GM18519 (cell line): ENCODE measurements around the gene THRSP.
"Not testable (repeated sequence)": the region's sequence is repeated elsewhere in the genome, so short reads cannot be mapped to it uniquely, and the experiment has no call there.

Experiments
- ATAC-seq: cut with Tn5 transposase; IDR thresholded peaks from one replicate; pipeline ENCODE4 v1.9.1; 2021; ENCODE audit warnings: mild to moderate bottlenecking, moderate library complexity; ENCODE audit not compliant: unreplicated experiment, low FRiP score

The THRSP gene

GRCh38 chr11:78063440-78064181 is at the start of gene THRSP:
THRSP (plus strand) TSS chr11:78063861; CDS start chr11:78063882, 21 bp downstream.
- ATAC-seq: no peak

DNA sequence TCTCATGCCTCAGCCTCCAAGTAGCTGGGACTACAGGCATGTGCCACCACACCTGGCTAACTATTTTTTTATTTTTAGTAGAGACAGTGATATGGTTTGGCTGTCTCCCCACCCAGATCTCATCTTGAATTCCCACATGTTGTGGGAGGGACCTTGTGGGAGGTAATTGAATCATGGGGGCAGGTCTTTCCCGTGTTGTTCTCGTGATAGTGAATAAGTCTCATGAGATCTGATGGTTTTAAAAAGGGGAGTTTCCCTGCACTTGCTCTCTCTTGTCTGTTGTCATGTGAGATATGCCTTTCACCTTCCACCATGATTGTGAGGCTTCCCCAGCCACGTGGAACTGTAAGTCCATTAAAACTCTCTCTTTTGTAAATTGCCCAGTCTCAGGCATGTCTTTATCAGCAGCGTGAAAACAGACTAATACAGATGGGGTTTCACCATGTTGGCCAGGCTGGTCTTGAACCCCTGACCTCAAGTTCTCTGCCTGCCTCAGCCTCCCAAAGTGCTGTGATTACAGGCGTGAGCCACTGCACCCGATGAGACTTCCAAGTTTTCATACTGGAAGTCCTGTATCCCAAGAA is 48.6 kb upstream of the THRSP start:
- ATAC-seq: not testable (repeated sequence)

- ATAC-seq: no peak
Measured at GRCh38 chr11:78015878-78016277, 47.8 kb upstream of the THRSP start.

DNA sequence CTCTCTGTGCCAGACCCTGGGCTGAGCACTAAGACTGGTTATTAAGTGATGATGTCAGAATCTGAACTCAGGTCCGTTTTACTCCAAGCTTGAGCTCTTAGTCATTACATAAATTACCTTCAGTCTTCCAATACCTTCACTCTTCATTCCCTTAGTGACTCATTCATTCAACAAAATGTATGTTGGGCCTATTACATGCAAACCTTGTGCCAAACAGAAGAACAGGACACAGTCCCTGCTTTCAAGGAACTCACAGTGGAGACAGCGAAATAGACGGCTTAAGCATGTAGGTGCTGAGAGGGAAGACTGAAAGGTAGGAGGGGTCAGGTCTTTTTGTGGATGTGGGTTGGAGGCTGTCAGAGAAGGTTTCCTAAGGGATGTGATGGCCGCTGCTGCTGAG is 43.9 kb upstream of the THRSP start:
- ATAC-seq: no peak

GRCh38 chr11:78020246-78020645 is 43.4 kb upstream of the THRSP start:
- no peak for ATAC-seq

DNA sequence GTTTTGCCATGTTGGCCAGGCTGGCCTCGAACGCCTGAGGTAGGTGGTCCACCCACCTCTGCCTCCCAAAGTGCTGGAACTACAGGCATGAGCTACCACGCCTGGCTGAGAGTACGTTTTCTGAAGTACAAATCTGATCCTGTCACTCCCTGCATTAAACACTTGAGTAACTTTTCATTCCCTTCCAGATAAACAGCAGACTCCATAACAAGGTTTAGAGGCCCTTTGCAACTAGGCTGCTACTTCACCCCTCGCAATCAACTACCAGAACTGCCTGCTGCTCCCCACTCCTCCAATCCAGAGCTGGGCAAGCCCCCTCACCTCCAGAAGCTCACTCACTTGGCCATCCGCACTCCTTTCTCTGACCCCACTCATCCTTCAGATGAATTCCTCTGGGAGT is 42.0 kb upstream of the THRSP start:
- no peak for ATAC-seq

- no peak for ATAC-seq
Measured at GRCh38 chr11:78022397-78023396, 41.0 kb upstream of the THRSP start, which contains the start of gene KCTD14. KCTD14 (minus strand) TSS chr11:78023276; CDS start chr11:78023249, 27 bp downstream.

- no peak for ATAC-seq
Measured at GRCh38 chr11:78023426-78023825, 40.2 kb upstream of the THRSP start.

GRCh38 chr11:78025378-78025777 is 38.3 kb upstream of the THRSP start:
- no peak for ATAC-seq

- no peak for ATAC-seq
Measured at GRCh38 chr11:78027759-78028158, 35.9 kb upstream of the THRSP start.

- not testable (repeated sequence) for ATAC-seq
Measured at GRCh38 chr11:78028423-78028822, 35.2 kb upstream of the THRSP start.

DNA sequence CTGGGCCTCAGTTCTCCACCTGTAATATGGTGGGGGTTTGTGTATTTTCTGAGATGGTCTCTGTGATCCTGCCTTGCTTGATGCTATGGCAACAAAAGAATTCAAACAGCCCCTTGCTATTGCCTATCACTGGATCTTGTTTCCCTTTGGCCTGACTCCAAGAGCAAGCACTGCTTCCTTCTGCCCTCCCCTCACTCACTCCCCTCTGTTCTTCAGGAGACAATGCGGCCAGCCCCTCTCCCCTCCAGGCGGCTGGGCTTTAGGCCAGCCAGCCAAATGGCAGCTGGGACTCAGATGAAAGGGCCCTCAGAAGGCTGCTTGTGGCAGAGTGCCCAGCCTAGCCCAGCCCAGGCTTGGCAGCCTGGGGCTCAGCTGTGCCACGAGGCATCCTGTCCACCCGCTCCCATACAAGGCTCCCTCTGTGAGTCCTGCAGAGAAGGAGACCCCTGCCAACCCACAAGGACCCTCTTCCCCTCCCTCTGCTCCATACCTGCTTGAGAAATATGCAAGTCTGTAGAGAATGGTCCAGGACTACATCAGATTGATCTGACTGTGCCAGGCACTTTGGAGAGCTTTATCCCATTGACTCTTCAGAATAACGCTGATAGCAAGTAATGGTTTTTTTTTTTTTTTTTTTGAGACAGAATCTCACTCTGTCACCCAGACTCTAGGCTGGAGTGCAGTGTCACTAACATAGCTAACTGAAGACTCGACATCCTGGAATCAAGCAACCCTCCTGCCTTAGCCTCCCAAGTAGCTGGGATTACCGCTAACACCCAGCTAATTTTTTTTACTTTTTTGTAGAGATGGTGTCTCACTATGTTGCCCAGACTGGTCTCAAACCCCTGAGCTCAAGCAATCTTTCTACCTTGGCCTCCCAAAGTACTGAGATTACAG is 33.0 kb upstream of the THRSP start:
- no peak for ATAC-seq

- no peak for ATAC-seq
Measured at GRCh38 chr11:78031629-78032028, 32.0 kb upstream of the THRSP start.

GRCh38 chr11:78032090-78032489 is 31.6 kb upstream of the THRSP start:
- no peak for ATAC-seq

- no peak for ATAC-seq
Measured at GRCh38 chr11:78033040-78033439, 30.6 kb upstream of the THRSP start.

GRCh38 chr11:78034623-78035022 is 29.0 kb upstream of the THRSP start:
- ATAC-seq: no peak

- no peak for ATAC-seq
Measured at GRCh38 chr11:78036313-78036712, 27.3 kb upstream of the THRSP start.

DNA sequence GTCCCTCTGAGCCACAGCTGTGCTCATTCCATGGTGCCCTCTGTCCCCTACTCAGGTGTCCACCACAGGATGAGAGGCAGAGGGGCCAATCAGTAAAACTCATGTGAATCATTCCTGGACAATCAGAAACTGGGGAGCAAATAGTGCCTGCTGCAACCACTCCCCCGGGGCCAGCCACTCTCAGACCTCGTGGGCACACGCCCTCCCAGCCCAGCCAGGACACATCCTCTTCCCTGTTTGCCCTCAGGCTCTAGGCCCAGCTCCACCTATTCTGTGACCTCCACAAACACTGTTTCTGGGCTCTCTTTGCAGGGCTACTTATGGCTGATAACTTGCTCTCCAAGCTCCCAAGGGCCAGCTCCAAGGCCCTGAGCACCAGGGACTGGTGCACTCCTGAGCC is 26.6 kb upstream of the THRSP start:
- ATAC-seq: no peak

DNA sequence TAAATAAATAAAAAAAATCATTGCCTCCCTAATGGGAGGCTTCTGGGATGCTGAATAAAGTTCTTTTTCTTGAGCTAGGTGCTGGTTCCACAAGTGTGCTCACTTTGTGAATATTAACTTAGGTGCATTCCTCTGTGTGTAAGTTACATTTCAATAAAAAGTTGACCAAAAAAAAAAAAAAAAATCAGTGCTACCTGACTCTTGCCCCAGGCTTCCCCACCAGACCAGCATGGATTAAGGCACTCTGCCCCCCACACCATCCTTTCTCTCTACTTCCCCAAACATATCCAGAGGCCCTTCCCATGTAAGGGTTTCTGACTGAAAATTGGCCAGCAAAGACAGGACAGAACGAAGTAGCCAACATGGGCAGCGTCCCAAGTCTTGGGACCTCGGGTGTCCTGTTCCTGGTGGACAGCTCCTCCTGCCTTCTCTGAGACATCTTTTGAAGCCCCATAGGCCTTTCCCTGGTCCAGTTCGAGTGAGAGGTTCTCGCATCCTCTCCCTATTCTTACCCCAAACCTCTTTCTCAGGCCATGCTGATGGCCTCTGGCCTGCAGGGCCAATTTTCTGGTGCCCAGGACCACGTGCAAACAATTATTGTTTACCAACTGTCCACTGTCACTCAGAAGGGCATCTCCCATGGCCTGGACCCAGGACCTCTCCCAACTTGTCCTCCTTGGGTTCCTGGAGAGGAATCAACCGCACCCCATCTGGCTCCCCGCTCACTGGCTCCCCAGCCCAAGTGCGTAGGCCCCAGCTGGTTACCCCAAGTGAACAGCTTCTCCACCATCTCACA is 25.6 kb upstream of the THRSP start:
- ATAC-seq: no peak
